Esophagus muscularis mucosa (tissue), 3 donors: ENCODE results near the gene TAF1L.

ENCODE experiments used
- POLR2A ChIP-seq: fragments of 450-650 bp; IDR thresholded peaks from one replicate; pipeline ENCODE4 v1.6.1; 2017; ENCODE audit warnings: antibody characterized with exemption, moderate library complexity, mild to moderate bottlenecking, low read depth
- TF ChIP-seq, protein P1 (sequence below), 3 experiments: fragments of 200-600 bp in 2 of 3; fragments of 450-650 bp in 1 of 3; sonication (generic) in 2 of 3; IDR thresholded peaks; one replicate each; pipeline ENCODE4 v1.5.1; 2017 to 2019; ENCODE audit warnings: antibody characterized with exemption in 3 of 3, mild to moderate bottlenecking in 2 of 3, moderate library complexity in 1 of 3

DNA sequence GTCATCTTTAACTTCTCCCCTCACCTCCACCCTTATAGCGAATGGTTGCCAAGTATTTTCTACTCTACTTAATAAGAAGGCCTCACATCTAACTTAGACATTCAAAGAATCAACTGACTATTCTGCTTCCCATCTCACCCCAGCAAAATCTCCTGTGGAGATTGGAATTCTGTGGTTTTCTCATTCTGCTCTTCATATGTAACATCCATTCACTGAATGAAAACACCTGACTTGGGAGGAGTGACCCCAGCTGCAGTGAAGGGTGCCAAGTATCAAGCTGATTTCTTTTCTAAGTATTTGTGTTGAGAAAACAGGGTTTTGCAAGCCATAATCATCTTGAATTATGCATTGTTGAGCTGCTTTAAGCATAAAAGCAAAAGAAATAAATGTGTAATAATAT, 42.5 kb upstream of the TAF1L start:
- TF ChIP-seq, protein P1, sequence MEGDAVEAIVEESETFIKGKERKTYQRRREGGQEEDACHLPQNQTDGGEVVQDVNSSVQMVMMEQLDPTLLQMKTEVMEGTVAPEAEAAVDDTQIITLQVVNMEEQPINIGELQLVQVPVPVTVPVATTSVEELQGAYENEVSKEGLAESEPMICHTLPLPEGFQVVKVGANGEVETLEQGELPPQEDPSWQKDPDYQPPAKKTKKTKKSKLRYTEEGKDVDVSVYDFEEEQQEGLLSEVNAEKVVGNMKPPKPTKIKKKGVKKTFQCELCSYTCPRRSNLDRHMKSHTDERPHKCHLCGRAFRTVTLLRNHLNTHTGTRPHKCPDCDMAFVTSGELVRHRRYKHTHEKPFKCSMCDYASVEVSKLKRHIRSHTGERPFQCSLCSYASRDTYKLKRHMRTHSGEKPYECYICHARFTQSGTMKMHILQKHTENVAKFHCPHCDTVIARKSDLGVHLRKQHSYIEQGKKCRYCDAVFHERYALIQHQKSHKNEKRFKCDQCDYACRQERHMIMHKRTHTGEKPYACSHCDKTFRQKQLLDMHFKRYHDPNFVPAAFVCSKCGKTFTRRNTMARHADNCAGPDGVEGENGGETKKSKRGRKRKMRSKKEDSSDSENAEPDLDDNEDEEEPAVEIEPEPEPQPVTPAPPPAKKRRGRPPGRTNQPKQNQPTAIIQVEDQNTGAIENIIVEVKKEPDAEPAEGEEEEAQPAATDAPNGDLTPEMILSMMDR (IDR thresholded peaks at IDR 0.05) = no peak
- no peak for TF ChIP-seq POLR2A
